RWPE1 (cell line): ENCODE results near the gene PILRA.

Source experiments
- CTCF ChIA-PET: fragments of 350-600 bp; sonication (Branson Sonifier 250); formaldehyde crosslinking; extraction: SDS; loops from one replicate; lab custom pipeline; 2021; lab: Yijun Ruan, JAX
- POLR2A ChIA-PET: fragments of 400-600 bp; formaldehyde crosslinking; extraction: SDS; loops from one replicate; lab custom pipeline; 2020; ENCODE audit warnings: antibody characterized with exemption; ENCODE audit not compliant: low non-redundant PET; lab: Yijun Ruan, JAX
- DNase-seq: peaks from one replicate; pipeline ENCODE4 v3.0.0; 2012; ENCODE audit warnings: low spot score
- H3K27ac ChIP-seq: fragments of 450-650 bp; 2 replicates; pipeline ENCODE4 v1.5.1; 2017
- CTCF ChIP-seq: fragments of 450-650 bp; conservative IDR thresholded peaks from 2 replicates; pipeline ENCODE4 v1.5.1; 2017; ENCODE audit warnings: low read depth, mild to moderate bottlenecking

The PILRA gene

DNA sequence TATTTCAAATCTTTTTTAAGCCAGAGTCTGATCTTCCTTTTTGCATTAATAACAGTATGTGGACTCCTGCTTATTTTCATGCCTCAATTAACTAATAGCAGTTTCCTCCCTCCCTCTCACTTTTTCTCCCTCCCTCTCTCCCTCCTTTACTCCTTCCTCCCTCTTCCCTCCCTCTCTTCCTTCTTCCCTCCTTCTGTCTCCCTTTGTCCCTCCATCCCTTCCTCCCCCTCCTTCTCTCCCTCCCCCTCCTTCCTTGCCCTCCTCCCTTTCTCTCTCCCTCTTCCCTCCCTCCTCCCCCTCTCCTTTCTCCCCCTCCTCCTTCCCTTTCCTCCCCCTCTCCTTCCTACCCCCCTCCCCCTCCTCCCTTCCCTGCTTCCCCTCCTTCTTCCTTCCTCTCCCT, 53.2 kb downstream of the PILRA start:
- TF ChIP-seq CTCF: no peak
- ChIA-PET POLR2A (no interaction called here), CTCF (no interaction called here)
- no peak overlapping the region for H3K27ac ChIP-seq
- no peak for DNase-seq

GRCh38 chr7:100427762-100428198, 54.5 kb downstream of the PILRA start:
- DNase-seq: no peak
- CTCF ChIA-PET: no interaction called here
- no peak for TF ChIP-seq CTCF
- peak overlapping the region; percentile 95 for H3K27ac ChIP-seq
- POLR2A ChIA-PET: interaction anchor here (0.7 to 1.2 kb wide), 3 partner anchors 270 to 452 kb away, joined by 3 to 4 read pairs (median 4); partner anchors contain the start of gene AZGP1

- peak; percentile 96 for DNase-seq
- TF ChIP-seq CTCF: no peak
- ChIA-PET POLR2A (interaction anchor here (0.5 to 1.2 kb wide), 7 partner anchors 9 to 1005 kb away, joined by 3 to 7 read pairs (median 3); partner anchors contain the start of genes AP4M1 and MCM7), CTCF (no interaction called here)
- peak within 1 kb of the TSS; percentile 95 for H3K27ac ChIP-seq
Measured at GRCh38 chr7:100428199-100428966, 55.1 kb downstream of the PILRA start, which contains the start of gene ZCWPW1. TSS of gene ZCWPW1 (minus strand) at chr7:100428703. CDS start at chr7:100420649, 8,054 bp downstream.

- peak; percentile 99 for DNase-seq
- peak overlapping the region; percentile 95 for H3K27ac ChIP-seq
- ChIA-PET CTCF (interaction anchor here (0.7 to 1.1 kb wide), 2 partner anchors 22 to 134 kb away, joined by 5 to 6 read pairs; no protein-coding TSS in a partner anchor), POLR2A (interaction anchor here (0.5 to 1.3 kb wide), 11 partner anchors 10 to 1006 kb away, joined by 3 to 7 read pairs (median 3); partner anchors contain the start of genes AP4M1 and MCM7)
- no peak for TF ChIP-seq CTCF
Measured at GRCh38 chr7:100428967-100429636, 55.8 kb downstream of the PILRA start.

DNA sequence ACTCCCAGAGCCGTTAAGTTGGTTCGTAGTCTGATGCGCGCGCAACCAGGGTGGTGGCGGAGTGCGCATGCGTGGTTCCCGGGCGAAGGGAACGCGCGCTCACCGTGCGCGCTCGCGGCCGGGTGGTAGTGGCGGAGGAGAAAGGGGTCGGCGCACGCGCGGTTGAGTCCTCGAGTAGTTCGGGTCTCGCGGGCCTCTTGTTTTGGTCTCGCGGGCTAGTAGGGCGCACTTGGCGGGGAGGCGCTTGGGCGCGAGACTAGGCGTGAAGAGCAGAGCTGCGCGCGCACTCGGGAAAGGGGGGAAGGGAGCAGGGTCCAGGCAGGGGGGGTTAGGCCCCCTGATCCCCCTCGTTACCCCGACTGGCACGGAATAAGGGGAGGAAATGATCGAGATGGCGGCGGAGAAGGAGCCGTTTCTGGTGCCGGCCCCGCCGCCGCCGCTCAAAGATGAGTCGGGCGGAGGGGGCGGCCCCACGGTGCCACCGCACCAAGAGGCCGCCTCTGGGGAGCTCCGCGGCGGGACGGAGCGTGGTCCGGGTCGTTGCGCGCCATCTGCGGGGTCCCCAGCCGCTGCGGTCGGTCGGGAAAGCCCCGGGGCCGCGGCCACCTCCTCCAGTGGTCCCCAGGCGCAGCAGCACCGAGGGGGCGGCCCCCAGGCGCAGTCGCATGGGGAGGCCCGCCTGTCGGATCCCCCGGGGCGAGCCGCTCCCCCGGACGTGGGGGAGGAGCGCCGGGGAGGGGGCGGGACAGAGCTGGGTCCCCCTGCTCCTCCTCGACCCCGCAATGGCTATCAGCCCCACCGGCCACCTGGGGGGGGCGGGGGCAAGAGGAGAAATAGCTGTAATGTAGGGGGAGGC, 56.6 kb downstream of the PILRA start, which contains the start of gene MEPCE:
MEPCE (plus strand) TSS at position 195 of the 856 bp plus-strand sequence; CDS start at position 383, 188 bp downstream.
- ChIA-PET CTCF (interaction anchor here (0.6 to 1.1 kb wide), 4 partner anchors 21 to 134 kb away, joined by 3 to 6 read pairs (median 4); no protein-coding TSS in a partner anchor), POLR2A (interaction anchor here (0.6 to 1.3 kb wide), 7 partner anchors 11 to 667 kb away, joined by 3 to 7 read pairs (median 3); partner anchors contain the start of genes AP4M1 and MCM7)
- TF ChIP-seq CTCF: no peak

More for the DNA sequence above, 56.6 kb downstream of the PILRA start, which contains the start of gene MEPCE:
- peak; percentile 99 for DNase-seq
- peak within 1 kb of the TSS; percentile 95 for H3K27ac ChIP-seq
